ENCODE data around the gene HLA-DMB.
A peak's percentile ranks its signal among the peaks of the same experiment; 100 is the strongest.
"Not testable (repeated sequence)": the region's sequence is repeated elsewhere in the genome, so short reads cannot be mapped to it uniquely, and the experiment has no call there.

Gene HLA-DMB

GRCh38 chr6:32949113-32949512, 8.3 kb upstream of the HLA-DMB start:
- no peak for DNase-seq

- DNase-seq: peak; percentile 55
Measured at GRCh38 chr6:32947552-32948465, 7.0 kb upstream of the HLA-DMB start.

GRCh38 chr6:32946893-32947292, 6.1 kb upstream of the HLA-DMB start:
- no peak for DNase-seq

DNA sequence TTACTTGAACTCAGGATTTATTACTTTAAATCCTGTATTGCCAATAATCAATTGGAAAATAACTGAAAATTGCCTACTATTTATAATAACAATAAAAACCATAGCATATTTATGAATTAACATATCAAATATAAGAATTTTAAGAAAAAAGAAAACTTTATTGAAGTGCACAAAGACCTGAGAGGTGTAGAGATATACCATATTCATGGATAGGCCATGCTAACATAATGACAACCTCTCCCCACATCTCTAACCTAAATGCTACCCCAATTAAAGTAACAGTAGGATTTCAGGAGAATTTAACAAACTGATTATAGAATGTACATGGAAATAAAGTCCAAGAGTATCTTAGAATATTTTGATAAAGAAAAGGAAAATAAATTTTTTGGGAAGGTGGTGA, 5.1 kb upstream of the HLA-DMB start:
- no peak for DNase-seq

DNA sequence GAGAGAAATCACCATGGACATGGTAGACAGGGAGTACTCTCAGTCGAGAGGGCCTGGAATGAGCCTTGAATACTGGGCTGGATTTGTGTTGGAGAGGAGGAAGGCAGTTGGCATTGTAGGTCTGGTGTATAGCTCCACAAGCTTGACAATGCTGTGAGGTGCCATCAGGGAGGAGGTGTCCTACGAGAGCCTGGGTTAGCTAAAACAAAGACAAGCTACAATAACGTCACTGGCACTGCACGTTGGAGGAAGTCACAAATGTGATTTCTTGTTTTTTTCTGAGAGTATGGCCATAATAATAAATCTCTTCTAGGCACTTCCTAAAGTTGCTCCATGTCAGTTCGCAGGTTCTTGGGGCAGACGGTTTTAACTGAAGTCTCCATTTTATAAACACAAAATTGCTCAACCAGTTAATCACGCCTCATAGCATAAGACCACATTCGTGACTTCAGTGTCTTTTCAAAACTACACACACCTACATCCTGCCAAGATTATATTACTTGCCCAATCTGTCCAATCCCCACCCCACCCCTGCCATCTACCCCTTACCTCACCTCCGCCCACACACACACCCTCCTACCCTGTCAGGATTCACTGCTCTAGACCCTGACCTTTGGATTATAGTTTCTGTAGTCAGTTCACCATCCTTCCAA, 4.4 kb upstream of the HLA-DMB start:
- no peak for DNase-seq

DNA sequence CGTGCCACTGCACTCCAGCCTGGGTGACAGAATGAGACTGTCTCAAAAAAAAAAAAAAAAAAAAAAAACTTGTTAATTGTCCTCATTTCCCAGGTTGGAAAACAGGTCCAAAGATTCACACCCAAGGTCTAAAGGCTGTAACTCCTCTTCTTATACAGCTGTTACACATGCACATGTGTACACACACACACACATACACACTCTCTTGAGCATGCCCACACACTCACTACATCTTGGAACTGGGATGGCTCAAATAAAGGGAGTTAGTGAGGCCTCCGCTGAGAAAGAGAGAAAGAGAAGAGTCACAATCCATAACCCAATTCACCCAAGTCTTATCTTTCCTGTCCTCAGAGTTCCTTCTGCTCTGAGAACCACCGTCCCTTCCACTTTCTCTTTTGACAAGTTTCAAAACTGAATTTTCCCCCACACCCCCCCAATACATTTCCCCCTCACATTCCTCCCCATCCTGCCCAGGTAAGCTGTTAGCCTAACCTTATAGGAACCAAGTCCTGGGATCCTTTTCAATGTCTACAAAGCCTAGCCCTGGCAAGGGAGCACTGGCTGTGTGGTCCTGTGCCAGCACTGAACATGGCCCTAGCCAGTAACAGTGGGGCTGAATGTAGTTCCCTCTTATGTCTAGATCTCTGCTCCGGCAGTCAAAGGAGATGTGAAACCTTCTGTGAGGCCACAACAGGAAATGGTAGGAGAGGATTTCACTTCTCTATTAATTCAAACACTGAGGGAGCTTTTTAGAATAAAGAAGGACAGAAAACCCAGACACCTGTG, 3.2 kb upstream of the HLA-DMB start:
- no peak for DNase-seq

GRCh38 chr6:32942555-32943123, 1.8 kb upstream of the HLA-DMB start:
- not testable (repeated sequence) for DNase-seq

- DNase-seq: no peak
Measured at GRCh38 chr6:32941214-32941768, 463 bp upstream of the HLA-DMB start.

DNA sequence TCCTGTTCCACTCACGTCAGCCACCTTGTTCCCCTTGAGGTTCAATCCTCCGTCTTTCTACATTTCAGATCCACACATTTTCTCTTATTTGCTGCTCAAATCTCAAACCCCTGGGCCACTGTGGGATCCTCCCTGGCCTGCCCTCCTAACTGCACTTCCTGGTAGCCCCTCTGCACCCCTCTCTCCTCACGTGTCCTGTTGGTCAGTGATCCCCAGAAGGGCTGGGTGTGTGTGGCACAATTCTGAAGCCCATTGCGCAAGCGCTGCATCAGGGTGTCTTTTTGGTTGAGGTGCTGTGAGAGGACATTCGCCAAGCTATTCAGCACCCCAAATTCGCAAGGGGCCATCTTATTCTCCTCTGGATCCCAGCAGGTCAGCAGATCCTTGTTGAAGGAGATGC, 2.3 kb downstream of the HLA-DMB start:
- no peak for DNase-seq

DNA sequence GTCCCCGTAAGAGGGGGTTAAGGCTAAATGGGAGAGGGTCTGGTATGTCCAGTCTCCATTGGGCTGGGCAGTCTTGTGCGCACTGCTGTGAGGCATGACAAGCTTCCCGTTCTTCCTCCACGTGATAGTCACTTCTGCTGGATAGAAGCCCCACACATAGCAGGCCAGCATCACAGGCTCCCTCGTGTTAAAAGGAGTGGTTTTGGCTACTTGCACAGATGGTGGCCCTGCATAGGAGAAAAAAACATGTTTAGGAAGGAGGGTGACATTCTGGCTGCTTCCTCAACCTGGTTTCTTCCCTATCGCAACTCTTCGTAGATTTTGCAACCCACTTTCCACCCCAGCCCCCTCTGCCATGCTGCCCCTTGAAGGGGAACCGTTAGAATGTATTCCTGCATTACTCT, 3.6 kb downstream of the HLA-DMB start:
- DNase-seq: no peak

GRCh38 chr6:32936239-32937152, 4.3 kb downstream of the HLA-DMB start:
- no peak for DNase-seq

DNA sequence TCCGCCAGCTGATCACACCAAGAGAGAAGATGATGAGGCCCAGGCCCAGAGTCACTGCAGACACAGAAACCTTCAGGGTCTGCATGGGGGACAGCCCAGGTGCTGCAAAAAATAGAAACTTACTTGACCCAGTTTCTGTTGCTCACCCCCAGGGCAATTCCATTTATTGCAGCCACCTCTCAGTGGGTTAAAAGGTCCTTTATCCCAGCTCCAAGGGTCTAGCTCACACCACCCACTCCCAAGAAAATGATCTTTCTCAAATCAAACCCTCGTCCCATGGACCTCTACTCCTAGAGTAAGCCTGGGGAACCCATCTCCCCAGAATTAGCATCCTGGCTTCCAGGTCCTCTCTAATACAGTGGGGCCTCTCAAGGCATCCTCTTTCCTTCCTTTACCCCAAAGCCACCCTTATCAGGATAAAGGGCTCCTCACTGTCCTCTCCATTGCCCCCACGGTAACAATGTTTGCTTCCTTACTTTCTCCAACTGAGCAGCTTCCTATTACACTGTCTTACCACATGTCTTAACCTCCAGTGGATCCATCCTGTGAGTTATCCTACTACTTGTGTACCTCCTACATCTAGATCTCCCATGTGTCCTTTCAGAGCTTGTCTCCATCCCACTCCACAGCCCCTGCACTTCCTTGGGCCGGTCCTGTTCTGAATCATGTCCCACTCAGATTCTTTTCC, 5.1 kb downstream of the HLA-DMB start:
- no peak for DNase-seq

- peak; percentile 73 for DNase-seq
Measured at GRCh38 chr6:32933661-32934085, 7.2 kb downstream of the HLA-DMB start.

DNA sequence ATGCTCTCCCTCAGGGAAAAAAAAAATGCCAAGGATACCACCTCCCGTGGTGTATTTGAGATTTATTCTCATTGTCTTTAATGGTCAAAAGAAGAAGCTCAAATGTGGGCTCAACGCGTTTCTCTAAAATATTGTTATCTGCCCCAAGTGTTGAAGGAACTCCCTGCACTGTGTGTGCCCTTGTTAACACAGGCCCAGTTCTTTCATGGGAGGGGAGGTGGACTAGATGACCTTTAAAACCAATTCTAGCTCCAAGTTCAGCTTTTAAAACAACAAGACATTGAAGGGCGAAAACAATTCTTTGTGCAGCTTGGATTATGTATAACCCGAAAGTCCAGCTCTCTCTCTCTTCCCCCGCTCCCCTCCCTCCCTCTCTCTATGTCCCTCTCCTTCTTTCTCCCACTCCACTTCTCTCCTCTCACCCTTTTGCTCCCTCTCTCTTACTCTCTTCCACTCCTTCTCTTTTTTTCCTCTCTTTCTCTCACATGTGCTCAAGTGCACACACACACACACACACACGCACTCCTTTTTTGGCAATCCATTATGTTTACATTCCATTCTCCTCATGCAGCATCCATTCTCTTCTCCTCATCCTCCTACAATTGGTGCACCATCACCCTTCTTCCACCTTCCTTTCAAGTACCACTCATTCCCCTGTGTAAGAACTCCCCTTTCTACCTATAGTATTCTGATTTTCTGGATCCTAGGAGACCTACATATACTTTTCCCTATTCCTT, 8.5 kb downstream of the HLA-DMB start:
- DNase-seq: peak; percentile 38

DNA sequence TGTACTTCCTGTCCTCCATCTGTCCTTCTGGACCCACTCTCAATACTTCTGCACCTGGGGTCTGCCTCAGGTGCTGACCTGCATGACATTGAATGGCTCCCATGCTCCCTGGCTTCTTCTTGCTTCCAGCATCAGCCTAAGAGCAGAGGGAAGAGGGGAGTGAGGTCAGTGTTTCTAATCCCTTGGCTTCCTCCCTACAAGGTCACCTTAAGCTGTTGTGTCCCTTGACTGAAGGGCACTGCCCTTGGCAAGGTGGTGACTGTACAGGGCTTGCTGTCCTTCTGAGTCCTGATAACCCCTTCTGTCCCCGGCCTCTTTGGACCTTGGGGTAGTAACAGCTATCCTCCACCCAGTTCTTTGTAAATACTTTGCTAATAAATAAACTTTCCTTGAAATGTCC, 9.6 kb downstream of the HLA-DMB start:
- DNase-seq: no peak

GRCh38 chr6:32922083-32922482, 18.7 kb downstream of the HLA-DMB start:
- DNase-seq: no peak

DNA sequence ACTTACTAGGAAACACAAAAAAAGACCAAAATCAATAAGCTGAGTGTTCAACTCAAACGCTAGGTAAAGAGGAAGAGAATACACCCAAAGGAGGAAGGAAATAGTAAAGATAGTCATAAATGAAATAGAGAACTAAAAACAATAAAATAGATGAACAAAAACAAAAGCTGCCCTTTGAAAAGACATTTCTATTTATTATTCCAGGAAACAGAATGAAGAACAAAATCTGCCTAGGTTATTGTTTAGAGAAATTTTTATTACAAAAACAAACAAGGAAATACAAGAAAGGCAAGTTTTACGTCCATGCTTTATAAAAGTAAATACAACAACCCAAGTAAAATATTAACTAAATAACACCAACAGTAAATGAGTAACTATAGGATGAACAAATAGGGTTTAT, 20.1 kb downstream of the HLA-DMB start:
- no peak for DNase-seq

DNA sequence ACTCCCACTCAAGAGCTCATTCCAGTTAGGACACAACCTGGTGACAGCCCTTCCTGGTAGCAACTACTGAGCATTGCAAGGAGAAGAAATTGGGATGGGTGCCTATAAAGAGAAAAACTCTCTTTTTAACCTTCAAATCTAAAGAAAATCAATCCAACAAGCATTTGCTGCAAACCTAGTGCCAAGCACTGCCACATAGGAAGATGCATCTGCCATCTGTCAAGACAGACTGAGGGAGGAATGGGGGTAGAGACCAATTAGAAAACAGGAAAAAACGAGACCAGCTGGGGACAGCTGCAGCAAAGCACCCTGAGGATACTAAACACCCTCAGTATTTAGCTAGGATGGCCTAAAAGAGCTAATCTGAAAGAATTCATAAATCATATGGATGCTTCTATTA, 27.9 kb downstream of the HLA-DMB start:
- DNase-seq: no peak

DNA sequence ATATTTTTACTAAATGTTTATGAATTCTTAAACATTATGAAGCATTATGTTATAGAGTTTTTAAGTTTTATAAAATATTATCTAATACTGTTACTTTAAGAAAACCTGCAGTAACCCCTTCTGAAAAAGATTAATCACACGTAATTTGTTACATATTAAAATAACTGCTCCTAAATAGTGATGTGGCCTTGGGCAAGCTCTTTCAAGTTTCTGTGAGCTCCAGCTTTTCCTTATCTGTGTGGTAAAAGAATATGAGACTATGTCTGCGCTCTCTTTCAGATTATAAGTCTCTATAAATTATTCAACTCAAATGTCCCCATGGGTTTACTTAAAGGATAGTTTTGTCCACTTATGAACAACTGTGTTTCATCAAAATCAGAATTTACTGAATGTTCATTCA, 31.9 kb downstream of the HLA-DMB start:
- DNase-seq: no peak

DNA sequence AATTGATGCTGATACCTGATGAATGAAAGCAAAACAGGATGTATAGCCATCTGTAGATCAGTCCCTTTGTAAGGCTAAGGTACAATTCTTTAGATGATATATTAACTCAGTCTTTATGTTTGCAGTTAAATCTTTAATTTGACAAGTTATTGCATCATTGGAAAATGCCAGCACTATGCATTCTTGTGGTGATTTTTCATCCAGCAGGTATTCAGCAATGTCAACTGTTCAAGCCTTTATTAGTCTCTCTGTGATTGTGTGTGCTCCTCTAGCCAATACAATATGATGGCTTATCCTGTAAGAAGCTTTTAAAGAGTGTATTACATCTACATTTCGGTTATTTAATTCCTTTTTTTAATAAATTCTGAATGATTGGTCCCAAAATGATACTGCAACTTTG, 34.3 kb downstream of the HLA-DMB start:
- peak; percentile 76 for DNase-seq
